Measurements from ENCODE around the gene ARAF.
A peak's percentile ranks its signal among the peaks of the same experiment; 100 is the strongest.
"Not testable (repeated sequence)": the region's sequence is repeated elsewhere in the genome, so short reads cannot be mapped to it uniquely, and the experiment has no call there.

ARAF gene

DNA sequence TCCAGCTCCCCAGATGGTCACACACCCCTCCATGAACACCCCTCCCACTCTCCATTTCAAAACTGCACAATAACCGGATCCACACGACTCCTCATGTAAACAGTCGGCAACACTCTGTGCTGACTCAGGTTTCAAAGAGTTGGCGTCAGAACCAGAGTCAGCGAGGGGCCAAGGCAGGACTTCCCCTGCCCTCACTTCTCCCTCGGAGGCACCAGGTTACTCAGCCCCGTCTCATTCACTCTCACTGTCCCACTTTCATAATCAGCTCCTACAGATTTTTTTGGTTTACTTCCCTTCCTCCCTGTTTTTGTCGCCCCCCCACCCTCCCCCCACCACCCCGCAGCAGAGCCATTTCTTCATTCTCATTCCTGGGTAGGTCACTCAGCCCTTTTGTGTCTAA is 18.5 kb downstream of the ARAF start:
- peak in 1 of 42 donors; percentile 15 for DNase-seq

DNA sequence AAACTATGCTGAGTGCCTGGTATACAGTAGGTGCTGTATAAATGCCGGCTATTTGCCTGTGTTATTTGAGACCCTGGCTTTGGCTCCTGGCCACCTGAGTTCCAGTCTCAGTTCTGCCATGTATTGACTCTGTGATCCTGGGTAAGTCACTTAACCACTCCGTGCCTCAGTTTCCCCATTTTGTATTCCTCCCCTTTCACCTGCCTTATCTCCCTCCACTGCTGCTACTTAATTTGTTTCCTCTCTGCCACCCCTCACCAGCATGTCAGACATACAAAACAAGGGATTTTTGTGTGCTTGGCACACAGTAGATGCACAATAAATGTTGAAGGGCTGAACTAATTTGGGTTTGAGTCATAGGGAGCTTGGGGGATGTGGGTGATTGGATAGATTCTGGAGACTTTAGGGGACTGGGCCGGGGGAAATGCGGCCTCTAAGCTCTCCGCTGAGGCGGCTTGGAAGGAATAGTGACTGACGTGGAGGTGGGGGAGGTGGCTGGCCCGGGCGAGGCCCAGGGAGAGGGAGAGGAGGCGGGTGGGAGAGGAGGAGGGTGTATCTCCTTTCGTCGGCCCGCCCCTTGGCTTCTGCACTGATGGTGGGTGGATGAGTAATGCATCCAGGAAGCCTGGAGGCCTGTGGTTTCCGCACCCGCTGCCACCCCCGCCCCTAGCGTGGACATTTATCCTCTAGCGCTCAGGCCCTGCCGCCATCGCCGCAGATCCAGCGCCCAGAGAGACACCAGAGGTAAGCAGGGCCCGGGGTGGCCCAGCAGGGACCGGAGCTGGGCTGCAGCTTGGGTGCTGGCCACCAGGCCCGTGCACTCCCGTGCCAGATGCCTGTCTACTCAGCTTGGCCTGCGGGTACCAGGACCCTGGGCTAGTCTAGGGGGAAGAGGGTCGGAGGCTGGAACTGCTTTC is 21.0 kb downstream of the ARAF start, which contains the start of gene TIMP1:
Gene TIMP1 (plus strand): TSS at position 706 of the 917 bp plus-strand sequence. CDS start 980 bp downstream, outside the sequence.
- intact Hi-C loops (cut with DNase I), result no loop called here
- peak; percentile 25 to 89 (median 66) for DNase-seq

More for the DNA sequence above, 18.5 kb downstream of the ARAF start:
- intact Hi-C loops (cut with DNase I), result no loop called here

DNA sequence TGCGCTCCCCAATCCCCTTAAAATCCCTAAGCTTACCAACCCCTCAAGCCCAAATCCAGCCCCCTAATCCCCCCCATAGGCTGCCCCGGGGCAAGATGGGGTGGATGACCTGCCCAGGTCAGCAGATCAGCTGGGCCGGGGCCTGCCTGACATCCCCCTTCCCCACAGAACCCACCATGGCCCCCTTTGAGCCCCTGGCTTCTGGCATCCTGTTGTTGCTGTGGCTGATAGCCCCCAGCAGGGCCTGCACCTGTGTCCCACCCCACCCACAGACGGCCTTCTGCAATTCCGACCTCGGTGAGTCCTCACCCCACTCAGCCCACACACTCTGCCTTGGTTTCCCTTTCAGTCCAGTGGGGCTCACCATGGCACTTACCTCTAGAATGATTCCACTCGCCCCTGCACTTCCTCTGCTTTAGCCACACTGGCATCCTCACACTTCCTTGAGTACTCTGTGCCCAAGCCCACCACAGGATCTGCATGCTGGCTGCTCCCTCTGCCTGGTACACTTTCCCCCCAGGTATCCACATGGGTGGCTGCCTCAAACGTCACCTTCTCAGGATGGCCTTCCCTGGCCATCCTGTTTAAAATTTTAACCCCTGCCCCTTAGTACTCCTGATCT is 22.3 kb downstream of the ARAF start:
- intact Hi-C loops (cut with DNase I), result no loop called here
- DNase-seq, result peak in 1 of 42 donors; percentile 11

DNA sequence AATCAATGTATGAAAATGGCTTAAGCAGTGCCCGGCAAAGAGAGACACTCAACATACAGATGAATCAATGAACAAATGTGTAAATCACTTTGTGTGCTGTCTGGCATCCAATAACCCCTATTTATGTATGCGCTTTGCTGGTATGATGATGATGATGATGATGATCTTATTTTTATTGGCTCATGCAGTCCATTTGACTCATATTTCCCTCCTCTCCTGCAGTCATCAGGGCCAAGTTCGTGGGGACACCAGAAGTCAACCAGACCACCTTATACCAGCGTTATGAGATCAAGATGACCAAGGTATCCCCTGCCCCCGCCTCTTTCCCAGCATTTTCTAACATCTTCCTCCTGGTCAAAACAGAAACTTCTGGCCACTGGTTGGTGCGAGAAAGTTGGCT is 23.7 kb downstream of the ARAF start:
- DNase-seq, result peak in 1 of 42 donors; percentile 6
- intact Hi-C loops (cut with DNase I), result no loop called here

DNA sequence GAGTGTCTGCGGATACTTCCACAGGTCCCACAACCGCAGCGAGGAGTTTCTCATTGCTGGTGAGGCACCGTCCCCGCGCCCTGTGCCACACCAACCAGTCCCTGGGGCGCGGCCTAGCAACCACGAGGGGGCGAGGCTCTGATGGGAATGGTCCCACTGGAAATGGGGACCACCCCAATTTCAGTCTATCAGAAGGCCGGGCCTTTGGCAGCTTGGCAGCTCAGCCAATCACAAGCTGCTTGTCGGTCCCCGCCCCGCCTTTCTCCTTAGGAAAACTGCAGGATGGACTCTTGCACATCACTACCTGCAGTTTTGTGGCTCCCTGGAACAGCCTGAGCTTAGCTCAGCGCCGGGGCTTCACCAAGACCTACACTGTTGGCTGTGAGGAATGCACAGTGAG is 24.3 kb downstream of the ARAF start:
- intact Hi-C loops (cut with DNase I), result no loop called here
- peak in 3 of 42 donors; percentile 9 to 44 (median 10) for DNase-seq

DNA sequence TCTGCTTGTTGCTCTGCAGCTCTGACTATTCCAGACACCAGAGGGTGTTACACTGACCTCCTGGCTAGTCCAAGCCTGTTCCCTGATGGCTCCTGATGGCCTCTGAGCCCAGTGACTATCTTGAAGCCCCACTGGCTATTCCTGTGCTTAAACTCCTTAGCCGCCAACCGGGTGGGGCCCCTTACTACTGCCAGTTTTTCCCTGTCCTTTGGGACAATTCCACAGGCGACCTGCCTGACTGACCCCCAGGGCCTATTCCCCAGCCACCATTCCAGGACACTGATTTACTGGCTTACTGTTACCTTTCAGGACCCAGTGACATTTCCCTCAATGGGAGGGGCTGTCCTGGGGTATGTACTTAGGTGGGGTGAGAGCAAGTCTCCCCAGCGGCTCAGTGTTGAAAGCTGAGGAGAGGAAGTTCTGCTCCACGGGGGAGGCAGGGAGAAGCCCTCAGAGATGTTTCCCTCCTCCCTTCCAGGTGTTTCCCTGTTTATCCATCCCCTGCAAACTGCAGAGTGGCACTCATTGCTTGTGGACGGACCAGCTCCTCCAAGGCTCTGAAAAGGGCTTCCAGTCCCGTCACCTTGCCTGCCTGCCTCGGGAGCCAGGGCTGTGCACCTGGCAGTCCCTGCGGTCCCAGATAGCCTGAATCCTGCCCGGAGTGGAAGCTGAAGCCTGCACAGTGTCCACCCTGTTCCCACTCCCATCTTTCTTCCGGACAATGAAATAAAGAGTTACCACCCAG is 25.2 kb downstream of the ARAF start:
- peak in 1 of 42 donors; percentile 10 for DNase-seq
- intact Hi-C loops (cut with DNase I), result no loop called here

DNA sequence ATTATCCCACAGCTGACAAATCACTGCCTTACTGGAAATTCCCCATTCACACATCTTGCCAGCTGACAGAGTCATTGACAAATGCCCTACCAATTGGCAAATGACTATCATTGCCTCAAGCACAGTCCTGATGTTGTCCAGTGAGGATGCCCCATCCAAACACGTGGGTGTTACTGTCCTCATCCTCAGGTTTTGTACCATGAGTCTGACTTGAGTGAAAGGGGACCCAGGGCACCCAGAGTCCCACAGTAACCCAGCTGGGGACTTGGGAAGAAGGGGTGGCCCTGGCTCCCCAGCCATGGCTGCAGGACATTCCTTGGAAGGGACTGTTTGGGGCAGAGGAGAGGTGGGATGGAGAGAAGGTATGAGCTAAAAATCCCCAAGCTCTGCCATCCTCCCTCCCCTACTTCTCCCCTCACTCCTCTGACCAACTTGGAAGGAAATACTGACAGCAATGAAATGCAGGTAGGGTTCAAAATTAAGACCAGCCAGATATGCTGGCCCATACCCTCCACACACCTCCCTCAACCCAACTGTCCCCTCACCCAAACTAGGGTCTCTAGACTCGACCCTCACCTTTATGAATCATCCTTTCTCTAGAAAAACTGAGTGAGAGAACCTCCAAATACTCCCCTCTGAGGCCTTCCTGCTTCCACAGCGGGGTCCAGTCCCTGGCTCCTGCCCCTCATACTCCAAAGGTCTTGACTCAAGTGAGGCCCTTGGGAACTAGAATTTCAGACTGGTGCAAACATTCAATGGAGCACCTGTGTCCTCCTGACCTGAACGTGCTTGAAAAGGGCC is 26.3 kb downstream of the ARAF start:
- peak in 1 of 42 donors; percentile 5 for DNase-seq
- intact Hi-C loops (cut with DNase I), result no loop called here

DNA sequence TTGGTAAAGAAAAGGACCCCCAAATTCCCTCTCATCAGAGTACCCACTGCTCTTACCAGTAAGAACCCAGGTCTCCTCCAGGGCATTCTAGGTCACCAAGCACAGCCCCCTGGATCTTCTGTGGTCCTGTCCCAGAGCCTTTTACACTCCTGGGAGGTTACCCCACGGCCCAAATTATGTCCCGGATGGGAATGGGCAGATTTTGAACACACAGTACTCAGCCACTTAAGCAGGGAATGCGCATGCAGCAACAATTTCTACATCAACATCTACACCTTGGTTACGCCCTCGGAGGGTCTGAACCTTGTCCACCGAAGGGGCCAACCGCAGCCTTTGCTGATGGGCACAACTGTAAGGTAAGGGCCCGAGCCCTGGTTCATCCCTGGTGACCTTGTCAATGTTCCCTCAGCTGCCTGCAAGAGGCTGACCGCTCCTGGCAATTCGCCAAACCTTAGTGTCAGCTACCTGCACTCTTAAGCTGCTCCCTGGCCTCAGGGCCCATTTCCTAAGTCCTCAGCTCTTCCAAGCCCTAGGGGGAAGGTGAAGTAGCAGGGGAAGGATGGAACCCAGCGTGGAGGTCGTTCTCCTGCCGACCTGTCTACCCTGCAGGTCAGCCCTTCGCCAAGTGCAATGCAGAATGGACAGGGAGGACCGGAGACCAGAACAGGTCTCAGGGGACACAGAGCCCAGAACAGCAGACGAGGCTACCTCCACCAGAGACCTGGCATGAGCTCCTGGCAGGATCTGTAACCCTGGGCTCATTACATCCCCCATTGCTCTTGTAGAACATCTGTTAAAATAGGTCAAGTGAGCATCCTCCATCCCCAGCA is 27.1 kb downstream of the ARAF start:
- DNase-seq, result peak in 1 of 42 donors; percentile 13
- intact Hi-C loops (cut with DNase I), result no loop called here

DNA sequence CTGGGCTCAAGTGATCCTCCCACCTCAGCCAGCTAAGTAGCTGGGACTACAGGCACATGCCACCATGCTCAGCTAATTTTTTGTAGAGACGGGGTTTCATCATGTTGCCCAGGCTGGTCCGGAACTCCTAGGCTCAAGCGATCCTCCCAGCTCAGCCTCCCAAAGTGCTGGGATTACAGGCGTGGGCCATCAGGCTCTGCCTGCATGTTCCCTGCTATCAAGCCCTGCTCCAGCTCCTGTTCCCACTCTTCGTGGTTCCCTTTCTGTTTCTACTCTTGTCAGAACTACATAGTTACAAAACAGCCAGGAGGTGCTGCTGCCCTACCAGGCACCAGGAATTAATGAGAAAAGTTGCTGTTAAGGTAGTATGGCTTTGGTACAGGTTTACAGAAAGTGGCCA is 30.0 kb downstream of the ARAF start:
- intact Hi-C loops (cut with DNase I), result no loop called here
- DNase-seq, result peak in 2 of 42 donors; percentile 5 to 23

DNA sequence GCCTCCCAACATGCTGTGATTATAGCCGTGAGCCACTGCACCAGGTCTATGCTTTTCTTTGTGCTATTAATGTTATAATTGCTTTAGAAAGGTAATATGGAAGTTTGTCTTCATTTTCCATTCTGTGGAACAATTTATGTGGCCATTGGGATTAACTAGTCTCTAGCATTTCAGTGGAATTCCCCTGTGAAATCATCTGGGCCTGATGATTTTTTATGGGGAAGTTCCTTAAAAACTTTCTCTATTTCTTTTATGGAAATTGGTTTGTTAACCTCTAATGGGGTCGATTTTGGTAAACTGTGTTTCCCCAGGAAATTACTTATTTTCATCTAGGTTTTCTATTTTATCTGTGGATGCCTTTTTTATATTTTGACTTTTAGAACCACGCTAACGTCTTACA is 32.5 kb downstream of the ARAF start:
- intact Hi-C loops (cut with DNase I), result no loop called here
- DNase-seq, result no peak

DNA sequence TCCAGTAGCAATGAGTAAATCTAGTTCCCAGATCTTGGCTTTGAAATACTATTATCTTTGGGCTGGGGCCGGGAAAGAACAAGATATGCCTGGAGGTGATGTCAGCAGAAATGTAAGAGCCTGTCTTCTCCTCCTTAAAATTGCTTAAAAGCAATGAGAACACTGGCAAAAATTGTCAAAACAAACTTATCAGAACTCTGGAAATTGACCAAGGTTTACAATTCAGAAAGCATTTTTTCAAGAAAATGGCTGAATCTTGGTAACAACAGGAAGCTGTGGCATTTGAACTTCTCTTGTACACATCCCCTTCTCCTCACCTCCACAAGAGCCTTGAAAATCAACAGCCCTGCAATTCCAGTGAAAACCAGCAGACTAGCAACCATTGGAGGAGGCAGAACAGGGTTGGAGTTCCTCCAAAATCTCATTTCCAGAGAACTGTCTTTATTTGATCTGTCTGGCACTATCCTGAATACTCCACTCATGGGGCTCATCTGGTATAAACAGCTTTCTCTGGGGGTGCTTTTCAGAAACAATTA is 34.8 kb downstream of the ARAF start:
- peak in 2 of 42 donors; percentile 9 to 13 for DNase-seq
- intact Hi-C loops (cut with DNase I), result no loop called here

DNA sequence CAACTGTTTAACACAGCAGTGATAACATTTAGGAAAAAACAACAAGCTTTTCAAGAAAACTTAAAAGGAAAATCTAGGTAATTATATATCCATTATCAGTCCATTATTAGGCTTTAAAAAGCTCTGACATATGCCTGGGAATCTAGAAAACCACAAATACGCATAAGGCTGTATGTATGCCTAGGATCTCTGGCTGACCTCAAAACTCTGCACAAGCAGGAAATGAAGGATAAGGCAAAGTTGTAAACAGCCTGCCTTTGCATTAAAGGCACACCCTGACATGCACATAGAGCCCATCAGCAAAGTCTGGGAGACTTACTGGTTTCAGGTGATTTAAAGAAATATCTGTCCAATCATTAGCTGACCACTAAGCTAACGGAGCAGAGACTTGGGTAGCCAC is 35.3 kb downstream of the ARAF start:
- intact Hi-C loops (cut with DNase I), result no loop called here
- DNase-seq, result no peak

DNA sequence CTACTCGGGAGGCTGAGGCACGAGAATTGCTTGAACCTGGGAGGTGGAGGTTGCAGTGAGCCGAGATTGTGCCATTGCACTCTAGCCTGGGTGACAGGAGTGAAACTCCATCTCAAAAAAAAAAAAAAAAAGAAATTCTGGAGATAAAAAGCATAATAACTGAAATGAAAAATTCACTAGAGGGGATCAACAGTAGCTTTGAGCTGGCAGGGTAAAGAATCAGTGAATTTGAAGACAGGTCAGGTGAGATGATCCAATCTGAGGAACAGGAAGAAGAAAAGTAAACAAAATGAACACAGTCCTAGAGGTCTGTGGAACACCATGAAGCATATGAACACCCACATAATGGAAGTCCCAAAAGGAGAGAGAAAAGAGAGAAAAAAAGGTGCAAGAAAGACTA is 36.2 kb downstream of the ARAF start:
- intact Hi-C loops (cut with DNase I), result no loop called here
- no peak for DNase-seq

DNA sequence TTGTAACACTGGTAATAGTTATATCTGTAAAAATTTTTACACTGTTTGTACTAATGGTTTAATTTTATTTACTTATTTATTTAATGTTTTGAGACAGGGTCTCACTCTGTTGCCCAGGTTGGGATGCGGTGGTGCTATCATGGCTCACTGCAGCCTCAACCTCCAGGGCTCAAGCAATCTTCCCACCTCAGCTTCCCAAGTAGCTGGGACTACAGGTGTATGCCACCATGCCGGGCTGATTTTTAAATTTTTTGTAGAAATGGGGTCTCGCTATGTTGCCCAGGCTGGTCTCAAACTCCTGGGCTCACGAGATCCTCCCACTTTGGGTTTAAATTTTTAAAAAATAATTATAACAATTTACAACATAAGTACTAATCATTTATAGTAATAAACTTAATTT is 42.1 kb downstream of the ARAF start:
- peak in 2 of 42 donors; percentile 2 to 36 for DNase-seq
- intact Hi-C loops (cut with DNase I), result not testable (repeated sequence)

DNA sequence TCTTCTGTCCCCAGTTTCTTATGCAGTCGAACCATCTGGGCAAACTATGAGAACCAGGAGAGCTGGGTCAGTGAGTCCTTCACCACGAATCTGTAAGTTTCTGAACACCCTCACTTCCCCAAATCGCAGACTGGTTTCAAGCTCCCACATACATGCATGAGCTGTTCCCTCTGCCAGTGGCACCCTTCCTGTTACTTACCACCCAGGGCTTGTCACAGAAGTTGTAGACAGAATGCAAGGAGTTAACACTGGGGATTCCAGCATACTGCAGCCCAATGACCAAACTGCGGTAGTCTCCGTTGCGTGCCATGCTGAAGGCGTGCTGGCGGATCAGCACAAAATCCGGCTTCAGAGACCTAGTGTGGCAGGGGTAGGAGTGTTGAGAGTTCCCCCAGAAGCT is 44.0 kb downstream of the ARAF start:
- DNase-seq, result peak in 2 of 42 donors; percentile 2 to 7
- intact Hi-C loops (cut with DNase I), result no loop called here

DNA sequence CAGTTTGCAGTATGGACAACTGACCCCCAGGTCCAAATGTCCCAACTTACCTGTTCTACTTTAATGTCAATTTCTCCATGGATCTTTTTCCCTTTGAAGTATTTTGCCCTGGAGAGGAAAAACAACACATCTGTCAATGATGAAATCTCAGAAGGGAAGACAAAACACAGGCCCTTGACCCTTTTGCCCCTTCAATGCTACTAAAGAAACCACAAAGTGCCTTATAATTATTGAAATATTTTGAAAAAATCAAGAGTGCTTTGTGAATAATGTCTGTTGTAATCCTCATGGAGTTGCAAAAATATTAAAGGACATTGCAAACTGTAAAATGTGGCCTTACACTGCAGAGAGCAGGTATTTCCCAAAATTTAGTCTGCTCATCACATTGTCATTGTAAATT is 46.1 kb downstream of the ARAF start:
- DNase-seq, result no peak
- intact Hi-C loops (cut with DNase I), result no loop called here

DNA sequence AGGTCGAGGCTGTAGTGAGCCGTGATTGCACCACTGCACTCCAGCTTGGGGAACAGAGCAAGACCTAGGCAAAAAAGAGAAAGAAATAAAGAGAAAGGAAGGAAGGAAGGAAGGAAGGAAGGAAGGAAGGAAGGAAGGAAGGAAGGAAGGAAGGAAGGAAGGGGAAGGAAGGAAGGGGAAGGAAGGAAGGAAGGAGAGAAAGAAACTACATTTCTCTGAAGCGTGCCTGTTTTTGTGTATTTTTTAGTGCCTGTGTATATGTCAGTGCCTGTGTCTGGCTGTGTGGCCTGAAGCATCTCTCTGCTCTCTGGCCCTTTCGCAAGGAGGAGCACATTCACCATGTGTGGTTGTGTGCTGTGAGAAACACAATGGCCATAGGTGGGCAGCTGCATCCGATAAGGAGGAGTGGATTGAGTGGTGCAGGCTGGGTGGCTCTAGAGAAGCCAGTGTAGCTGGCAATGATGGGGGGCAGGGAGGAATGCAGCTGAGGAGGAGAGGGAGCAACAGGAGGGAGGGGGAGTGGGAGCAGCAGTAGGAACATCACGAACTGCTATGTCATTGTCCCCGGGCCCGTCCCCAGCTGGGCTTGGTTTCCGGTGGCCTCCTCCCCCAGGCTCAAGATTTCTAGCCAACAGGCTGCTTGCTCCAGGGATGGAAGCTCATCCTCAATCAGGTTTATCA is 47.3 kb downstream of the ARAF start:
- DNase-seq, result peak in 24 of 42 donors; percentile 5 to 54 (median 27)
- intact Hi-C loops (cut with DNase I), result no loop called here

All from head of caudate nucleus (tissue), 42 donors.